ENCODE data around the gene HEATR9. TPM values are rescaled to one million over a fixed set of nuclear protein-coding genes. Genes with fewer than 3 reads are reported as not detected.

The HEATR9 gene
- total RNA-seq, 1 experiment from 2014 or later: not detected

- TF ChIP-seq E2F4 (CRISPR knock-in tag; IDR thresholded peaks at IDR 0.05; ENCODE audit: borderline replicate concordance, low read depth): no peak
- no peak for TF ChIP-seq HMGXB4 (CRISPR knock-in tag; IDR thresholded peaks at IDR 0.05)
- no peak for TF ChIP-seq OVOL2 (CRISPR knock-in tag; IDR thresholded peaks at IDR 0.05; ENCODE audit: borderline replicate concordance)
- TF ChIP-seq TEAD4 (CRISPR knock-in tag; IDR thresholded peaks at IDR 0.05): no peak
- no peak for TF ChIP-seq ZNF416 (CRISPR knock-in tag; IDR thresholded peaks at IDR 0.05)
- no peak for TF ChIP-seq MXD4 (CRISPR knock-in tag; IDR thresholded peaks at IDR 0.05; ENCODE audit: borderline replicate concordance)
- no peak for TF ChIP-seq ZNF138 (CRISPR knock-in tag; conservative IDR thresholded peaks at IDR 0.05)
- no peak for TF ChIP-seq ZNF425 (CRISPR knock-in tag; conservative IDR thresholded peaks at IDR 0.05)
These were observed 46.7 kb upstream of the HEATR9 start (continued) for GRCh38 chr17:35915153-35915964.

GRCh38 chr17:35914354-35914753, 45.7 kb upstream of the HEATR9 start:
- Mint-ChIP-seq H3K9me3 (peaks cover 72% of the 10 kb centered on the region), H3K27me3 (ENCODE audit: low read depth) (peaks cover 19% of the 10 kb centered on the region), H3K4me1 (no peaks in the 10 kb centered on the region), H3K36me3 (peaks cover 15% of the 10 kb centered on the region), H3K27ac (no peak overlapping the region), H3K4me3 (no peak overlapping the region)
- ATAC-seq (no peak), DNase-seq (ENCODE audit: low spot score) (no peak)
- CTCF ChIA-PET: interaction anchor here (1.4 kb wide), 1 partner anchor 55 kb away, joined by 4 read pairs; no protein-coding TSS in a partner anchor
- TF ChIP-seq USF2 (CRISPR knock-in tag; IDR thresholded peaks at IDR 0.05) (no peak), ETV6 (CRISPR knock-in tag; IDR thresholded peaks at IDR 0.05) (no peak), AFF4 (CRISPR knock-in tag; IDR thresholded peaks at IDR 0.05; ENCODE audit: borderline replicate concordance) (no peak), RELA (CRISPR knock-in tag; IDR thresholded peaks at IDR 0.05; ENCODE audit: borderline replicate concordance) (no peak), MAX (CRISPR knock-in tag; IDR thresholded peaks at IDR 0.05) (no peak), SP1 (CRISPR knock-in tag; conservative IDR thresholded peaks at IDR 0.05) (no peak), TP53 (CRISPR knock-in tag; IDR thresholded peaks at IDR 0.05) (no peak), ARID4B (CRISPR knock-in tag; IDR thresholded peaks at IDR 0.05; ENCODE audit: borderline replicate concordance) (no peak), FOXJ3 (CRISPR knock-in tag; IDR thresholded peaks at IDR 0.05; ENCODE audit: borderline replicate concordance) (no peak), E2F4 (CRISPR knock-in tag; IDR thresholded peaks at IDR 0.05; ENCODE audit: borderline replicate concordance, low read depth) (no peak)
- POLR2A ChIA-PET: no interaction called here

All from WTC11 (cell line).